Activated CD4-positive, alpha-beta memory T cell treated with anti-CD3 and anti-CD28 coated beads for 36 hours (primary cell): ENCODE data around the gene CPNE4. TPM values are rescaled to one million over a fixed set of nuclear protein-coding genes. Genes with fewer than 3 reads are reported as not detected.

Experiments used
- CTCF ChIA-PET: fragments of 350-600 bp; sonication (Branson Sonifier 250); formaldehyde crosslinking; loops from one replicate; lab custom pipeline; 2021; ENCODE audit warnings: antibody characterized with exemption, inconsistent platforms; lab: Charles Lee
- POLR2A ChIA-PET: fragments of 350-600 bp; sonication (Branson Sonifier 250); formaldehyde crosslinking; loops from one replicate; lab custom pipeline; 2021; ENCODE audit warnings: antibody characterized with exemption; lab: Charles Lee
- DNase-seq: peaks from one replicate; pipeline ENCODE4 v3.0.0-alpha.2; 2020
- H3K27ac Mint-ChIP-seq: one replicate; pipeline ENCODE4 v1.8.0; 2021; ENCODE audit warnings: mixed read lengths
- H3K27me3 Mint-ChIP-seq: one replicate; pipeline ENCODE4 v1.8.0; 2021; ENCODE audit warnings: mixed read lengths
- H3K36me3 Mint-ChIP-seq: one replicate; pipeline ENCODE4 v1.8.0; 2021; ENCODE audit warnings: mixed read lengths
- H3K4me1 Mint-ChIP-seq: one replicate; pipeline ENCODE4 v1.8.0; 2021; ENCODE audit warnings: low read depth, mixed read lengths
- H3K4me3 Mint-ChIP-seq: one replicate; pipeline ENCODE4 v1.8.0; 2021; ENCODE audit warnings: mild to moderate bottlenecking, mixed read lengths
- H3K9me3 Mint-ChIP-seq: one replicate; pipeline ENCODE4 v1.8.0; 2021; ENCODE audit warnings: mixed read lengths
- intact Hi-C: fragments of 100-400 bp; cut with micrococcal nuclease; formaldehyde crosslinking; loops from one replicate; pipeline ENCODE4 v1.15.1; 2023
- total RNA-seq, 2 experiments: library from RNA; stranded (reverse); gene quantifications; one replicate each; pipeline ENCODE4 v1.2.3, GENCODE V29; 2021

The CPNE4 gene
- total RNA-seq, 2 experiments from 2014 or later = not detected

- POLR2A ChIA-PET = no interaction called here
- H3K9me3 Mint-ChIP-seq = no peaks in the 10 kb centered on the region
- no peak overlapping the region for H3K27ac Mint-ChIP-seq
- no peak overlapping the region for H3K4me3 Mint-ChIP-seq
- no peaks in the 10 kb centered on the region for H3K36me3 Mint-ChIP-seq
- no peaks in the 10 kb centered on the region for H3K4me1 Mint-ChIP-seq
- no peak for DNase-seq
- peaks cover 11% of the 10 kb centered on the region for H3K27me3 Mint-ChIP-seq
- CTCF ChIA-PET = interaction anchor here (0.6 kb wide), 1 partner anchor 74 kb away, joined by 3 read pairs; no protein-coding TSS in a partner anchor
- intact Hi-C loops = no loop called here
Measured at GRCh38 chr3:131547585-131547984, 487.2 kb downstream of the CPNE4 start.

- H3K36me3 Mint-ChIP-seq = no peaks in the 10 kb centered on the region
- CTCF ChIA-PET = no interaction called here
- no peaks in the 10 kb centered on the region for H3K4me1 Mint-ChIP-seq
- H3K27me3 Mint-ChIP-seq = peaks cover 11% of the 10 kb centered on the region
- no peaks in the 10 kb centered on the region for H3K9me3 Mint-ChIP-seq
- POLR2A ChIA-PET = no interaction called here
- DNase-seq = no peak
- no peak overlapping the region for H3K27ac Mint-ChIP-seq
- intact Hi-C loops = no loop called here
- no peak overlapping the region for H3K4me3 Mint-ChIP-seq
Measured at GRCh38 chr3:131546441-131546840, 488.4 kb downstream of the CPNE4 start.

- no peaks in the 10 kb centered on the region for H3K9me3 Mint-ChIP-seq
- no peak for DNase-seq
- H3K27me3 Mint-ChIP-seq = peaks cover 14% of the 10 kb centered on the region
- H3K27ac Mint-ChIP-seq = no peak overlapping the region
- H3K4me3 Mint-ChIP-seq = no peak overlapping the region
- ChIA-PET POLR2A (no interaction called here), CTCF (no interaction called here)
- intact Hi-C loops = no loop called here
- no peaks in the 10 kb centered on the region for H3K36me3 Mint-ChIP-seq
- no peaks in the 10 kb centered on the region for H3K4me1 Mint-ChIP-seq
Measured at GRCh38 chr3:131544557-131544956, 490.3 kb downstream of the CPNE4 start.

GRCh38 chr3:131543714-131544113 lies 491.1 kb downstream of the CPNE4 start:
- no peak overlapping the region for H3K4me3 Mint-ChIP-seq
- ChIA-PET CTCF (no interaction called here), POLR2A (no interaction called here)
- intact Hi-C loops = no loop called here
- peaks cover 14% of the 10 kb centered on the region for H3K27me3 Mint-ChIP-seq
- no peaks in the 10 kb centered on the region for H3K36me3 Mint-ChIP-seq
- no peak overlapping the region for H3K27ac Mint-ChIP-seq
- no peaks in the 10 kb centered on the region for H3K4me1 Mint-ChIP-seq
- DNase-seq = no peak
- no peaks in the 10 kb centered on the region for H3K9me3 Mint-ChIP-seq

- POLR2A ChIA-PET = no interaction called here
- DNase-seq = no peak
- H3K4me3 Mint-ChIP-seq = no peak overlapping the region
- intact Hi-C loops = no loop called here
- CTCF ChIA-PET = interaction anchor here (0.6 kb wide), 1 partner anchor 257 kb away, joined by 3 read pairs; no protein-coding TSS in a partner anchor
- no peaks in the 10 kb centered on the region for H3K9me3 Mint-ChIP-seq
- H3K36me3 Mint-ChIP-seq = no peaks in the 10 kb centered on the region
- H3K4me1 Mint-ChIP-seq = no peaks in the 10 kb centered on the region
- peaks cover 11% of the 10 kb centered on the region for H3K27me3 Mint-ChIP-seq
- H3K27ac Mint-ChIP-seq = no peak overlapping the region
Measured at GRCh38 chr3:131541288-131541687, 493.5 kb downstream of the CPNE4 start.

- Mint-ChIP-seq H3K27me3 (peaks cover 9% of the 10 kb centered on the region), H3K27ac (no peak overlapping the region), H3K4me3 (no peak overlapping the region), H3K4me1 (no peaks in the 10 kb centered on the region), H3K9me3 (no peaks in the 10 kb centered on the region), H3K36me3 (no peaks in the 10 kb centered on the region)
- ChIA-PET POLR2A (no interaction called here), CTCF (interaction anchor here (0.6 kb wide), 1 partner anchor 257 kb away, joined by 3 read pairs; no protein-coding TSS in a partner anchor)
- intact Hi-C loops = no loop called here
- DNase-seq = no peak
Measured at GRCh38 chr3:131540821-131541220, 494.0 kb downstream of the CPNE4 start.

- Mint-ChIP-seq H3K9me3 (no peaks in the 10 kb centered on the region), H3K4me3 (no peak overlapping the region), H3K36me3 (no peaks in the 10 kb centered on the region), H3K27ac (no peak overlapping the region), H3K27me3 (peaks cover 9% of the 10 kb centered on the region), H3K4me1 (no peaks in the 10 kb centered on the region)
- no peak for DNase-seq
- ChIA-PET POLR2A (no interaction called here), CTCF (no interaction called here)
- intact Hi-C loops = no loop called here
Measured at GRCh38 chr3:131540143-131540542, 494.7 kb downstream of the CPNE4 start.

- H3K4me1 Mint-ChIP-seq = no peaks in the 10 kb centered on the region
- peaks cover 9% of the 10 kb centered on the region for H3K27me3 Mint-ChIP-seq
- no peaks in the 10 kb centered on the region for H3K36me3 Mint-ChIP-seq
- no peak for DNase-seq
- CTCF ChIA-PET = interaction anchor here (1.8 kb wide), 1 partner anchor 10 kb away, joined by 4 read pairs; no protein-coding TSS in a partner anchor
- POLR2A ChIA-PET = no interaction called here
- intact Hi-C loops = no loop called here
- no peaks in the 10 kb centered on the region for H3K9me3 Mint-ChIP-seq
- H3K4me3 Mint-ChIP-seq = no peak overlapping the region
- H3K27ac Mint-ChIP-seq = no peak overlapping the region
Measured at GRCh38 chr3:131538968-131539367, 495.8 kb downstream of the CPNE4 start.

GRCh38 chr3:131537531-131537930 lies 497.3 kb downstream of the CPNE4 start:
- intact Hi-C loops = no loop called here
- H3K4me1 Mint-ChIP-seq = no peaks in the 10 kb centered on the region
- CTCF ChIA-PET = interaction anchor here (1.8 kb wide), 1 partner anchor 12 kb away, joined by 4 read pairs; no protein-coding TSS in a partner anchor
- H3K4me3 Mint-ChIP-seq = no peak overlapping the region
- no peaks in the 10 kb centered on the region for H3K9me3 Mint-ChIP-seq
- H3K36me3 Mint-ChIP-seq = no peaks in the 10 kb centered on the region
- no peak overlapping the region for H3K27ac Mint-ChIP-seq
- H3K27me3 Mint-ChIP-seq = peaks cover 9% of the 10 kb centered on the region
- DNase-seq = no peak
- POLR2A ChIA-PET = no interaction called here

- intact Hi-C loops = no loop called here
- Mint-ChIP-seq H3K9me3 (no peaks in the 10 kb centered on the region), H3K27ac (no peak overlapping the region), H3K27me3 (peaks cover 15% of the 10 kb centered on the region), H3K36me3 (no peaks in the 10 kb centered on the region), H3K4me1 (no peaks in the 10 kb centered on the region), H3K4me3 (no peak overlapping the region)
- DNase-seq = no peak
- ChIA-PET CTCF (interaction anchor here (1.2 kb wide), 1 partner anchor 14 kb away, joined by 3 read pairs; no protein-coding TSS in a partner anchor), POLR2A (no interaction called here)
Measured at GRCh38 chr3:131535596-131535995, 499.2 kb downstream of the CPNE4 start.

GRCh38 chr3:131535131-131535530 lies 499.7 kb downstream of the CPNE4 start:
- intact Hi-C loops = no loop called here
- no peak for DNase-seq
- H3K4me3 Mint-ChIP-seq = no peak overlapping the region
- H3K36me3 Mint-ChIP-seq = no peaks in the 10 kb centered on the region
- H3K4me1 Mint-ChIP-seq = no peaks in the 10 kb centered on the region
- ChIA-PET POLR2A (no interaction called here), CTCF (interaction anchor here (1.2 kb wide), 1 partner anchor 15 kb away, joined by 3 read pairs; no protein-coding TSS in a partner anchor)
- H3K27ac Mint-ChIP-seq = no peak overlapping the region
- H3K9me3 Mint-ChIP-seq = no peaks in the 10 kb centered on the region
- H3K27me3 Mint-ChIP-seq = peaks cover 11% of the 10 kb centered on the region

- intact Hi-C loops = no loop called here
- POLR2A ChIA-PET = no interaction called here
- Mint-ChIP-seq H3K9me3 (no peaks in the 10 kb centered on the region), H3K36me3 (no peaks in the 10 kb centered on the region), H3K4me1 (no peaks in the 10 kb centered on the region), H3K27me3 (peaks cover 19% of the 10 kb centered on the region), H3K27ac (no peak overlapping the region), H3K4me3 (no peak overlapping the region)
- DNase-seq = no peak
- CTCF ChIA-PET = no interaction called here
Measured at GRCh38 chr3:131532645-131533044, 502.2 kb downstream of the CPNE4 start.

- Mint-ChIP-seq H3K27me3 (peaks cover 28% of the 10 kb centered on the region), H3K9me3 (no peaks in the 10 kb centered on the region), H3K4me1 (no peaks in the 10 kb centered on the region), H3K27ac (no peak overlapping the region), H3K36me3 (no peaks in the 10 kb centered on the region), H3K4me3 (no peak overlapping the region)
- DNase-seq = no peak
- intact Hi-C loops = no loop called here
- CTCF ChIA-PET = interaction anchor here (0.7 kb wide), 1 partner anchor 266 kb away, joined by 3 read pairs; no protein-coding TSS in a partner anchor
- POLR2A ChIA-PET = interaction anchor here (0.6 kb wide), 1 partner anchor 424 kb away, joined by 3 read pairs; no protein-coding TSS in a partner anchor
Measured at GRCh38 chr3:131530843-131531242, 504.0 kb downstream of the CPNE4 start.
